ENCODE results near the gene PCSK4.
"Not testable (repeated sequence)": the region's sequence is repeated elsewhere in the genome, so short reads cannot be mapped to it uniquely, and the experiment has no call there.

PCSK4 gene

GRCh38 chr19:1522061-1522460 lies 31.9 kb upstream of the PCSK4 start:
- ChIA-PET CTCF (interaction anchor here (0.6 kb wide), 1 partner anchor 85 kb away, joined by 3 read pairs; no protein-coding TSS in a partner anchor), POLR2A (ENCODE audit: low non-redundant PET) (no interaction called here)
- DNase-seq (ENCODE audit: low spot score): no peak
- no peak overlapping the region for H3K27ac ChIP-seq
- TF ChIP-seq CTCF (conservative IDR thresholded peaks at IDR 0.05; ENCODE audit: low read depth): no peak

- no peak overlapping the region for H3K27ac ChIP-seq
- no peak for DNase-seq (ENCODE audit: low spot score)
- CTCF ChIA-PET: no interaction called here
- POLR2A ChIA-PET (ENCODE audit: low non-redundant PET): no interaction called here
- TF ChIP-seq CTCF (conservative IDR thresholded peaks at IDR 0.05; ENCODE audit: low read depth): no peak
Observed at GRCh38 chr19:1521636-1522035, 31.5 kb upstream of the PCSK4 start.

- CTCF ChIA-PET: interaction anchor here (1.0 kb wide), 1 partner anchor 282 kb away, joined by 4 read pairs; no protein-coding TSS in a partner anchor
Observed at GRCh38 chr19:1520203-1520780, 30.1 kb upstream of the PCSK4 start.

GRCh38 chr19:1519802-1520201 lies 29.7 kb upstream of the PCSK4 start:
- CTCF ChIA-PET: interaction anchor here (1.0 kb wide), 1 partner anchor 283 kb away, joined by 4 read pairs; no protein-coding TSS in a partner anchor
- POLR2A ChIA-PET (ENCODE audit: low non-redundant PET); DNase-seq (ENCODE audit: low spot score); H3K27ac ChIP-seq: not testable (repeated sequence)

More at GRCh38 chr19:1520203-1520780, 30.1 kb upstream of the PCSK4 start:
- TF ChIP-seq CTCF (conservative IDR thresholded peaks at IDR 0.05; ENCODE audit: low read depth): no peak
- DNase-seq (ENCODE audit: low spot score): no peak
- POLR2A ChIA-PET (ENCODE audit: low non-redundant PET): interaction anchor here (0.5 kb wide), 1 partner anchor 47 kb away, joined by 3 read pairs; no protein-coding TSS in a partner anchor
- no peak overlapping the region for H3K27ac ChIP-seq

GRCh38 chr19:1518471-1518870 lies 28.3 kb upstream of the PCSK4 start:
- POLR2A ChIA-PET (ENCODE audit: low non-redundant PET): no interaction called here

GRCh38 chr19:1516395-1516753 lies 26.2 kb upstream of the PCSK4 start:
- DNase-seq (ENCODE audit: low spot score): no peak
- TF ChIP-seq CTCF (conservative IDR thresholded peaks at IDR 0.05; ENCODE audit: low read depth): no peak
- POLR2A ChIA-PET (ENCODE audit: low non-redundant PET): no interaction called here
- H3K27ac ChIP-seq: no peak overlapping the region
- CTCF ChIA-PET: no interaction called here

More at GRCh38 chr19:1518471-1518870, 28.3 kb upstream of the PCSK4 start:
- CTCF ChIA-PET: interaction anchor here (0.5 kb wide), 1 partner anchor 412 kb away, joined by 3 read pairs; no protein-coding TSS in a partner anchor
- DNase-seq (ENCODE audit: low spot score): no peak
- no peak overlapping the region for H3K27ac ChIP-seq
- TF ChIP-seq CTCF (conservative IDR thresholded peaks at IDR 0.05; ENCODE audit: low read depth): no peak

- ChIA-PET POLR2A (ENCODE audit: low non-redundant PET) (no interaction called here), CTCF (interaction anchor here (0.6 to 1.0 kb wide), 7 partner anchors 11 to 120 kb away, joined by 3 to 6 read pairs (median 4); no protein-coding TSS in a partner anchor)
- DNase-seq (ENCODE audit: low spot score): no peak
Observed at GRCh38 chr19:1514986-1515721, 25.0 kb upstream of the PCSK4 start.

More at GRCh38 chr19:1514986-1515721, 25.0 kb upstream of the PCSK4 start:
- peak overlapping the region; percentile 90 for H3K27ac ChIP-seq
- TF ChIP-seq CTCF (conservative IDR thresholded peaks at IDR 0.05; ENCODE audit: low read depth): no peak
